ENCODE data around the gene SCIMP.

- TF ChIP-seq POLR2AphosphoS5 (IDR thresholded peaks at IDR 0.05), result peak; percentile 94 to 97 (median 96)
- peak; percentile 82 for TF ChIP-seq POLR2A (IDR thresholded peaks at IDR 0.05)
Measured at GRCh38 chr17:5281814-5282641, 47.4 kb upstream of the SCIMP start, which contains the start of gene RABEP1.

All from transverse colon (tissue), 3 donors.